HG02981 (cell line): ENCODE measurements around the gene HOXD9.

Source experiments
- ATAC-seq: cut with Tn5 transposase; IDR thresholded peaks from one replicate; pipeline ENCODE4 v1.9.1; 2021; ENCODE audit warnings: mild to moderate bottlenecking, moderate library complexity; ENCODE audit not compliant: unreplicated experiment

HOXD9 gene

GRCh38 chr2:176098366-176099158, 24.0 kb upstream of the HOXD9 start:
- no peak for ATAC-seq

GRCh38 chr2:176099159-176099727, 23.3 kb upstream of the HOXD9 start:
- no peak for ATAC-seq

- ATAC-seq = no peak
These were observed 22.6 kb upstream of the HOXD9 start, which contains the start of gene HOXD12 for GRCh38 chr2:176099728-176100546. Gene HOXD12 (plus strand): TSS chr2:176099795. CDS start chr2:176099802, 7 bp downstream.

GRCh38 chr2:176100547-176101140, 21.9 kb upstream of the HOXD9 start:
- ATAC-seq = no peak

- ATAC-seq = no peak
These were observed 21.2 kb upstream of the HOXD9 start for GRCh38 chr2:176101216-176101830.

- ATAC-seq = no peak
These were observed 20.7 kb upstream of the HOXD9 start for GRCh38 chr2:176101842-176102241.

GRCh38 chr2:176102309-176102866, 20.1 kb upstream of the HOXD9 start:
- no peak for ATAC-seq

- no peak for ATAC-seq
These were observed 19.3 kb upstream of the HOXD9 start for GRCh38 chr2:176103194-176103593.

GRCh38 chr2:176103742-176104315, 18.7 kb upstream of the HOXD9 start:
- no peak for ATAC-seq

GRCh38 chr2:176104316-176105077, 18.0 kb upstream of the HOXD9 start:
- ATAC-seq = no peak

- ATAC-seq = no peak
These were observed 17.3 kb upstream of the HOXD9 start for GRCh38 chr2:176105078-176105729.

GRCh38 chr2:176105730-176106580, 16.6 kb upstream of the HOXD9 start:
- no peak for ATAC-seq

- no peak for ATAC-seq
These were observed 15.7 kb upstream of the HOXD9 start, which contains the start of gene HOXD11 for GRCh38 chr2:176106581-176107539. Gene HOXD11 (plus strand): TSS chr2:176107280. CDS start chr2:176107356, 76 bp downstream.

- ATAC-seq = no peak
These were observed 14.8 kb upstream of the HOXD9 start for GRCh38 chr2:176107731-176108181.

- ATAC-seq = no peak
These were observed 13.2 kb upstream of the HOXD9 start for GRCh38 chr2:176109192-176109901.

- no peak for ATAC-seq
These were observed 12.6 kb upstream of the HOXD9 start for GRCh38 chr2:176109946-176110345.
